OCI-LY7 (cell line): ENCODE results near the gene NXPE4.

Experiments
- CTCF ChIP-seq: fragments of 200-600 bp; sonication (generic); conservative IDR thresholded peaks from 2 replicates; pipeline ENCODE4 v1.5.1; 2014; ENCODE audit warnings: mild to moderate bottlenecking, antibody characterized with exemption, low read length, moderate library complexity, mixed read lengths
- EZH2phosphoT487 ChIP-seq: fragments of 200-600 bp; sonication (generic); IDR thresholded peaks from 2 replicates; pipeline ENCODE4 v1.6.1; 2018; ENCODE audit warnings: low read depth, borderline replicate concordance, mild to moderate bottlenecking, mixed run types, antibody characterized with exemption, low read length, moderate library complexity, mixed read lengths

GRCh38 chr11:114525682-114526081, 69.9 kb downstream of the NXPE4 start:
- no peak for TF ChIP-seq CTCF
- TF ChIP-seq EZH2phosphoT487 = no peak
